ENCODE results near the gene SORBS1. TPM values are rescaled to one million over a fixed set of nuclear protein-coding genes. Genes with fewer than 3 reads are reported as not detected.

SORBS1 gene
- total RNA-seq, 2 experiments from 2014 or later: 0.57 to 3.1 TPM

DNA sequence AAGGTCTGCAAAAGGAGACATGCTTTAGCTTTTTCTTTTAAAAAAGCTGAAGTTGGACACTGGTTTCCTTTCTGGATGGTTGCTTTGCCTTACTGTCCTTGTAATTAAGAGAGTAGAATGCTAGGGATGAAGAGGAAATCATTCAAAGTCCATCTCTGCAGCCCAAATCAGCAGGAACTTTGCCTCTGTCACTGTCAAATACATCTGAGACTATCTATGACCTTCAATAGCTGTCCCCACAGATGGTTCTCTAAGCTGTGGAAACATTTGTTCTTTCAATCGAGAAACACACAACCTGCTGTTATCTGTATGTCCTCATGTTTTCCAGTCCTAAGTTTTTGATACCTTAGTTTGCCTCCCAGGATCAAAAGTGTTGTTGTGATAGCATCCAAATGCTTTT, 117.5 kb downstream of the SORBS1 start:
- CTCF ChIA-PET (ENCODE audit: unreplicated experiment): no interaction called here
- TF ChIP-seq CTCF (conservative IDR thresholded peaks at IDR 0.05; ENCODE audit: low read length) (no peak), EZH2phosphoT487 (IDR thresholded peaks at IDR 0.05; ENCODE audit: borderline replicate concordance, low read depth, low read length) (no peak)
- H4K20me1 ChIP-seq (ENCODE audit: insufficient read depth, low read length): no peaks in the 10 kb centered on the region
- H3K9me3 ChIP-seq (ENCODE audit: low read length): no peaks in the 10 kb centered on the region
- intact Hi-C loops (cut with micrococcal nuclease; ENCODE audit: unreplicated experiment): loop anchor here (5.0 kb wide), 1 partner anchor 311 kb away; no protein-coding TSS in a partner anchor
- BruUV-seq (replicated peaks): no TSS peak
- POLR2A ChIA-PET: interaction anchor here (0.6 kb wide), 1 partner anchor 71 kb away, joined by 3 read pairs; no protein-coding TSS in a partner anchor
- no peak for DNase-seq (ENCODE audit: low spot score)
- no peaks in the 10 kb centered on the region for H3K79me2 ChIP-seq (ENCODE audit: insufficient read depth, low read depth, low read length)
- H3K4me1 ChIP-seq (ENCODE audit: insufficient read depth, low read length, poor library complexity, severe bottlenecking): no peaks in the 10 kb centered on the region
- H3K9me2 ChIP-seq (ENCODE audit: insufficient read depth, low read length): no peaks in the 10 kb centered on the region
- H3K27ac ChIP-seq (ENCODE audit: low read depth, low read length, poor library complexity, severe bottlenecking): no peak overlapping the region
- H3K36me3 ChIP-seq (ENCODE audit: insufficient read depth, low read length): no peaks in the 10 kb centered on the region
- H3K4me2 ChIP-seq (ENCODE audit: low read length): no peak overlapping the region
- H3K4me3 ChIP-seq (ENCODE audit: low read depth, low read length, poor library complexity, severe bottlenecking): no peak overlapping the region
- H2AFZ ChIP-seq (ENCODE audit: low read length): no peak overlapping the region

DNA sequence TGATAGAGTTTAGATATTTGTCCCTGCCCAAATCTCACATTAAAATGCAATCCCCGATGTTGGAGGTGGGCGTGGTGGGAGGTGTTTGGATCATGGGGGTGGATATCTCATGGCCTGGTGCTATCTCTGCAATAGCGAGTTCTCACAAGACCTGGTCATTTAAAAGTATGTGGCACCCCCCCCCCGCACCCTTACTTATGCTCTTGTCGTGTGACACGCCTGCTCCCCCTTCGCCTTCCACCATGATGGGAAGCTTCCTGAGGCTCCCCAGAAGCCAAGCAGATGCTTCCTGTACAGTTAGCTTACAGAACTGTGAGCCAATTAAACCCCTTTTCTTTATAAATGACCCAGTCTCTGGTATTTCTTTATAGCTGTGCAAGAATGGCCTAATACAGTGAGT, 118.8 kb downstream of the SORBS1 start:
- ChIA-PET POLR2A (interaction anchor here (0.6 kb wide), 2 partner anchors 11 to 26 kb away, joined by 3 to 4 read pairs; no protein-coding TSS in a partner anchor), CTCF (ENCODE audit: unreplicated experiment) (interaction anchor here (0.6 kb wide), 1 partner anchor 12 kb away, joined by 3 read pairs; no protein-coding TSS in a partner anchor)
- Histone ChIP-seq H4K20me1 (ENCODE audit: insufficient read depth, low read length) (no peaks in the 10 kb centered on the region), H2AFZ (ENCODE audit: low read length) (no peak overlapping the region), H3K9me3 (ENCODE audit: low read length) (no peaks in the 10 kb centered on the region), H3K4me2 (ENCODE audit: low read length) (no peak overlapping the region), H3K9me2 (ENCODE audit: insufficient read depth, low read length) (no peaks in the 10 kb centered on the region), H3K27ac (ENCODE audit: low read depth, low read length, poor library complexity, severe bottlenecking) (no peak overlapping the region), H3K36me3 (ENCODE audit: insufficient read depth, low read length) (no peaks in the 10 kb centered on the region), H3K4me3 (ENCODE audit: low read depth, low read length, poor library complexity, severe bottlenecking) (no peak overlapping the region), H3K4me1 (ENCODE audit: insufficient read depth, low read length, poor library complexity, severe bottlenecking) (no peaks in the 10 kb centered on the region), H3K79me2 (ENCODE audit: insufficient read depth, low read depth, low read length) (no peaks in the 10 kb centered on the region)
- TF ChIP-seq CTCF (conservative IDR thresholded peaks at IDR 0.05; ENCODE audit: low read length) (no peak), EZH2phosphoT487 (IDR thresholded peaks at IDR 0.05; ENCODE audit: borderline replicate concordance, low read depth, low read length) (no peak)
- no peak for DNase-seq (ENCODE audit: low spot score)
- BruUV-seq (replicated peaks): no TSS peak
- intact Hi-C loops (cut with micrococcal nuclease; ENCODE audit: unreplicated experiment): loop anchor here (5.0 kb wide), 1 partner anchor 310 kb away; no protein-coding TSS in a partner anchor

- POLR2A ChIA-PET: no interaction called here
- no TSS peak for BruUV-seq (replicated peaks)
These were observed 119.6 kb downstream of the SORBS1 start for GRCh38 chr10:95441547-95441923.

More at GRCh38 chr10:95441547-95441923, 119.6 kb downstream of the SORBS1 start:
- no peak overlapping the region for H3K27ac ChIP-seq (ENCODE audit: low read depth, low read length, poor library complexity, severe bottlenecking)
- CTCF ChIA-PET (ENCODE audit: unreplicated experiment): no interaction called here
- no peaks in the 10 kb centered on the region for H3K9me3 ChIP-seq (ENCODE audit: low read length)
- no peak overlapping the region for H3K4me3 ChIP-seq (ENCODE audit: low read depth, low read length, poor library complexity, severe bottlenecking)
- no peak overlapping the region for H3K4me2 ChIP-seq (ENCODE audit: low read length)
- H3K36me3 ChIP-seq (ENCODE audit: insufficient read depth, low read length): no peaks in the 10 kb centered on the region
- no peak for TF ChIP-seq EZH2phosphoT487 (IDR thresholded peaks at IDR 0.05; ENCODE audit: borderline replicate concordance, low read depth, low read length)
- no peak for TF ChIP-seq CTCF (conservative IDR thresholded peaks at IDR 0.05; ENCODE audit: low read length)
- H3K9me2 ChIP-seq (ENCODE audit: insufficient read depth, low read length): no peaks in the 10 kb centered on the region
- H2AFZ ChIP-seq (ENCODE audit: low read length): no peak overlapping the region
- no peaks in the 10 kb centered on the region for H3K79me2 ChIP-seq (ENCODE audit: insufficient read depth, low read depth, low read length)
- H3K4me1 ChIP-seq (ENCODE audit: insufficient read depth, low read length, poor library complexity, severe bottlenecking): no peaks in the 10 kb centered on the region
- no peak for DNase-seq (ENCODE audit: low spot score)
- intact Hi-C loops (cut with micrococcal nuclease; ENCODE audit: unreplicated experiment): loop anchor here (5.0 kb wide), 1 partner anchor 309 kb away; no protein-coding TSS in a partner anchor
- no peaks in the 10 kb centered on the region for H4K20me1 ChIP-seq (ENCODE audit: insufficient read depth, low read length)
